Tibial artery (tissue), 4 donors: ENCODE data around the gene RACK1.
A peak's percentile ranks its signal among the peaks of the same experiment; 100 is the strongest.

Experiments used
- DNase-seq, 2 donors: peaks; one replicate each; pipeline ENCODE4 v3.0.0-alpha.2; 2019
- H3K27ac ChIP-seq, 2 donors: fragments of 200-600 bp; sonication (generic) in 1 of 2; 1 replicate in 1 of 2; 2 replicates in 1 of 2; pipeline ENCODE4 v1.5.1; 2018 to 2019; ENCODE audit warnings: mild to moderate bottlenecking in 1 of 2
- H3K27me3 ChIP-seq, 2 donors: fragments of 200-600 bp; sonication (generic) in 1 of 2; one replicate each; pipeline versions ENCODE4 v1.5.1 to v1.6.0; 2016 to 2019
- H3K36me3 ChIP-seq, 3 donors: fragments of 200-600 bp; sonication (generic) in 2 of 3; one replicate each; pipeline ENCODE4 v1.5.1; 2016 to 2019; ENCODE audit warnings: mild to moderate bottlenecking in 2 of 3
- H3K4me1 ChIP-seq, 4 donors: fragments of 200-600 bp; sonication (generic) in 2 of 4; 1 replicate in 3 of 4; 2 replicates in 1 of 4; pipeline ENCODE4 v1.5.1; 2016 to 2019
- H3K4me3 ChIP-seq, 2 donors: fragments of 200-600 bp; sonication (generic) in 1 of 2; 1 replicate in 1 of 2; 2 replicates in 1 of 2; pipeline ENCODE4 v1.5.1; 2018 to 2019; ENCODE audit warnings: mild to moderate bottlenecking in 2 of 2
- H3K9me3 ChIP-seq, 3 donors: fragments of 200-600 bp; sonication (generic) in 1 of 3; one replicate each; pipeline ENCODE4 v1.5.1; 2016 to 2019
- CTCF ChIP-seq, 2 experiments: fragments of 200-600 bp in 1 of 2; fragments of 450-650 bp in 1 of 2; IDR thresholded peaks; one replicate each; pipeline ENCODE4 v1.5.1; 2017 to 2019; ENCODE audit warnings: antibody characterized with exemption in 2 of 2, mild to moderate bottlenecking in 1 of 2, moderate library complexity in 1 of 2
- intact Hi-C: fragments of 100-400 bp; cut with DNase I; formaldehyde crosslinking; loops from one replicate; pipeline ENCODE4 v1.15.0; 2023; ENCODE audit warnings: low total_unique reads

RACK1 gene

GRCh38 chr5:181192337-181193046 lies 51.2 kb downstream of the RACK1 start:
- intact Hi-C loops: no loop called here
- H3K9me3 ChIP-seq: no peaks in the 10 kb centered on the region
- no peak for DNase-seq
- H3K36me3 ChIP-seq: no peaks in the 10 kb centered on the region
- H3K27me3 ChIP-seq: no peaks in the 10 kb centered on the region
- peak overlapping the region; percentile 93 to 96 for H3K4me3 ChIP-seq
- peak overlapping the region; percentile 93 to 96 for H3K27ac ChIP-seq
- H3K4me1 ChIP-seq: peaks cover 0 to 16% (median 9%) of the 10 kb centered on the region in 4 donors
- TF ChIP-seq CTCF (IDR thresholded peaks at IDR 0.05): no peak

- Histone ChIP-seq H3K4me3 (peak overlapping the region; percentile 93 to 96), H3K4me1 (peaks cover 0 to 16% (median 9%) of the 10 kb centered on the region in 4 donors), H3K27me3 (no peaks in the 10 kb centered on the region), H3K9me3 (no peaks in the 10 kb centered on the region), H3K36me3 (no peaks in the 10 kb centered on the region), H3K27ac (peak overlapping the region; percentile 93 to 96)
- intact Hi-C loops: no loop called here
- TF ChIP-seq CTCF (IDR thresholded peaks at IDR 0.05): no peak
- DNase-seq: peak; percentile 94 to 98
Observed at GRCh38 chr5:181191526-181192336, 52.0 kb downstream of the RACK1 start.

GRCh38 chr5:181190711-181191525 lies 52.8 kb downstream of the RACK1 start:
- peak overlapping the region; percentile 93 to 96 for H3K27ac ChIP-seq
- no peaks in the 10 kb centered on the region for H3K27me3 ChIP-seq
- H3K9me3 ChIP-seq: no peaks in the 10 kb centered on the region
- intact Hi-C loops: no loop called here
- peak in 1 of 2 donors; percentile 31 for DNase-seq
- no peaks in the 10 kb centered on the region for H3K36me3 ChIP-seq
- H3K4me3 ChIP-seq: peak overlapping the region; percentile 93 to 96
- peaks cover 0 to 16% (median 9%) of the 10 kb centered on the region in 4 donors for H3K4me1 ChIP-seq
- no peak for TF ChIP-seq CTCF (IDR thresholded peaks at IDR 0.05)

- Histone ChIP-seq H3K4me1 (peaks cover 0 to 17% (median 9%) of the 10 kb centered on the region in 4 donors), H3K36me3 (no peaks in the 10 kb centered on the region)
- intact Hi-C loops: loop anchor here (2.0 to 10.0 kb wide), 4 partner anchors 17 to 385 kb away; partner anchors contain the start of genes MGAT1, TRIM41 and TRIM52
Observed at GRCh38 chr5:181189962-181190710, 53.6 kb downstream of the RACK1 start.

More at GRCh38 chr5:181189962-181190710, 53.6 kb downstream of the RACK1 start:
- no peak for TF ChIP-seq CTCF (IDR thresholded peaks at IDR 0.05)
- peak; percentile 35 to 73 for DNase-seq
- Histone ChIP-seq H3K4me3 (peak overlapping the region; percentile 93 to 96), H3K9me3 (no peaks in the 10 kb centered on the region), H3K27me3 (no peaks in the 10 kb centered on the region), H3K27ac (peak overlapping the region; percentile 93 to 96)
